GM12864 (cell line): ENCODE measurements around the gene LPA.

ENCODE experiments used
- DNase-seq: peaks from one replicate; pipeline ENCODE4 v3.0.0-alpha.2; 2011; ENCODE audit warnings: low read depth
- H3K4me3 ChIP-seq: 2 replicates; pipeline ENCODE4 v1.5.1; 2011; ENCODE audit warnings: mild to moderate bottlenecking, low read depth, low read length, control low read depth
- CTCF ChIP-seq: IDR thresholded peaks from 2 replicates; pipeline ENCODE4 v1.5.1; 2011; ENCODE audit warnings: low read depth, mild to moderate bottlenecking, moderate library complexity, low read length, control low read depth, inconsistent platforms; ENCODE audit errors: missing control alignments

Gene LPA

GRCh38 chr6:160520043-160520904 is 143.8 kb downstream of the LPA start:
- H3K4me3 ChIP-seq: peak overlapping the region; percentile 64
- DNase-seq: no peak
- no peak for TF ChIP-seq CTCF

GRCh38 chr6:160519603-160520042 is 144.5 kb downstream of the LPA start:
- H3K4me3 ChIP-seq: peak overlapping the region; percentile 64
- TF ChIP-seq CTCF: peak; percentile 88
- no peak for DNase-seq

GRCh38 chr6:160519133-160519532 is 144.9 kb downstream of the LPA start:
- DNase-seq: no peak
- no peak for TF ChIP-seq CTCF
- H3K4me3 ChIP-seq: no peak overlapping the region

GRCh38 chr6:160513836-160514235 is 150.2 kb downstream of the LPA start:
- no peak overlapping the region for H3K4me3 ChIP-seq
- no peak for DNase-seq
- no peak for TF ChIP-seq CTCF

GRCh38 chr6:160510976-160511617 is 153.0 kb downstream of the LPA start:
- no peak for DNase-seq
- H3K4me3 ChIP-seq: no peak overlapping the region
- TF ChIP-seq CTCF: no peak

- H3K4me3 ChIP-seq: no peak overlapping the region
- no peak for DNase-seq
- TF ChIP-seq CTCF: no peak
These were observed 153.9 kb downstream of the LPA start for GRCh38 chr6:160510199-160510598.
